HG02759 (cell line): ENCODE measurements around the gene PERM1.
"Not testable (repeated sequence)": the region's sequence is repeated elsewhere in the genome, so short reads cannot be mapped to it uniquely, and the experiment has no call there.

Source experiments
- ATAC-seq: cut with Tn5 transposase; IDR thresholded peaks from one replicate; pipeline ENCODE4 v1.9.1; 2021; ENCODE audit warnings: mild to moderate bottlenecking, moderate library complexity; ENCODE audit not compliant: unreplicated experiment

The PERM1 gene

DNA sequence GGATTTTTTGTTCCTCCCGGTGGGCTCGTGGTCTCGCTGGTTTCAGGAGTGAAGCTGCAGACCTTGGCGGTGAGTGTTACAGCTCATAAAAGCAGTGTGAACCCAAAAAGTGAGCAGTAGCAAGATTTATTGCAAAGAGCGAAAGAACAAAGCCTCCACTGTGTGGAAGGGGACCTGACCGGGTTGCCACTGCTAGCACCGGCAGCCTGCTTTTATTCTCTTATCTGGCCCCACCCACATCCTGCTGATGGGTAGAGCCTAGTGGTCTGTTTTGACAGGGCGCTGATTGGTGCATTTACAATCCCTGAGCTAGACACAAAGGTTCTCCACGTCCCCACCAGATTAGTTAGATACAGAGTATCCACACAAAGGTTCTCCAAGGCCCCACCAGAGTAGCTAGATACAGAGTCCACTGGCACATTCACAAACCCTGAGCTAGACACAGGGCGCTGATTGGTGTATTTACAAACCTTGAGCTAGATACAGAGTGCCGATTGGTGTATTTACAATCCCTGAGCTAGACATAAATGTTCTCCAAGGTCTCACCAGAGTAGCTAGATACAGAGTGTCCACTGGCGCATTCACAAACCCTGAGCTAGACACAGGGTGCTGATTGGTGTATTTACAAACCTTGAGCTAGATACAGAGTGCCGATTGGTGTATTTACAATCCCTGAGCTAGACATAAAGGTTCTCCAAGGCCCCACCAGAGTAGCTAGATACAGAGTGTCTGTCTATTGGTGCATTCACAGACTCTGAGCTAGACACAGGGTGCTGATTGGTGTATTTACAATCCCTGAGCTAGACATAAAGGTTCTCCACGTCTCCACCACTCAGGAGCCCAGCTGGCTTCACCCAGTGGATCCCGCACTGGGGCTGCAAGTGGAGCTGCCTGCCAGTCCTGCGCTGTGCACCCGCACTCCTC lies 35.8 kb upstream of the PERM1 start:
- not testable (repeated sequence) for ATAC-seq

DNA sequence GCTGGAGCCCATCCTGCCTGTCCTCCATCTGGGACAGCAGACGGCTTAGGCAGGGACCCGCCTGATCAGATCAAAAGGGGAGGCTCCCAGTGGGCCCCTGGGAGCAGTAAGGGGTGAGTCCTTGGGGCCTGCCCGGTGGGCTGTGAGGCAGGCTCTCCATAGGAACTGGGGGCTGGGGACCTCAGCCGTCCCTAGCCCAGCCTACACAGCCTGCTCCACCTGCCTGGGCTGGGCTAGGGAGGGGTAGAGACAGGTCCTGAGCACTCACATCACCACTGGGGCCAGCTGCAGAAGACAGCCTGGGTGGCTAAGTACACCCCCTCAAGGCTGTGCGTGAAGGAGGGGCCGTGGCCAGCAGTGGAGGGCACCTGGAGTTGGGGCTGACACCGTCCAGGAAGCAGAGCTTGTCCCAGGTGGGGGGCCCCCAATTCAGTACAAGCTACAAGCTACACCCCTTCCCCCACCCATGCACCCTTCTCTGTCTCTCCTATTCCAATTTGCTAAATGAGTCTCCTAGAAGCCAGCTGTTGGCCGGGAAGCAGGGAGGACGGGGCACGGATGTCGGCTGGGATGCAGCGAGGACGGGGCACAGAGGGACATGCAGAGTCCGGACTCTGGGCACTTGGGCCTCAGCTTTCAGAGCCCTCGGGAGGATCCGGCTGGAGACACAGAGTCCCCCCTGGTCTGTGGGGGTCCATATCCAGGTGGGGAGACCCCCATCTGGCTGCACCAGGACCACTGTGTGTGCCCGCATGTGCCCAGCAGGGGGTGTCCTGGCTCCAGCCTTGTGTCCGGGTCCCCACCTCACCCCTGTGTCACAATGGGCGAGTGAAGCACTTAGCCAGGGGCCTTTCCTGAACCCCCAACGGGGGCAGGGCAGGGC lies 33.1 kb upstream of the PERM1 start:
- ATAC-seq = no peak

DNA sequence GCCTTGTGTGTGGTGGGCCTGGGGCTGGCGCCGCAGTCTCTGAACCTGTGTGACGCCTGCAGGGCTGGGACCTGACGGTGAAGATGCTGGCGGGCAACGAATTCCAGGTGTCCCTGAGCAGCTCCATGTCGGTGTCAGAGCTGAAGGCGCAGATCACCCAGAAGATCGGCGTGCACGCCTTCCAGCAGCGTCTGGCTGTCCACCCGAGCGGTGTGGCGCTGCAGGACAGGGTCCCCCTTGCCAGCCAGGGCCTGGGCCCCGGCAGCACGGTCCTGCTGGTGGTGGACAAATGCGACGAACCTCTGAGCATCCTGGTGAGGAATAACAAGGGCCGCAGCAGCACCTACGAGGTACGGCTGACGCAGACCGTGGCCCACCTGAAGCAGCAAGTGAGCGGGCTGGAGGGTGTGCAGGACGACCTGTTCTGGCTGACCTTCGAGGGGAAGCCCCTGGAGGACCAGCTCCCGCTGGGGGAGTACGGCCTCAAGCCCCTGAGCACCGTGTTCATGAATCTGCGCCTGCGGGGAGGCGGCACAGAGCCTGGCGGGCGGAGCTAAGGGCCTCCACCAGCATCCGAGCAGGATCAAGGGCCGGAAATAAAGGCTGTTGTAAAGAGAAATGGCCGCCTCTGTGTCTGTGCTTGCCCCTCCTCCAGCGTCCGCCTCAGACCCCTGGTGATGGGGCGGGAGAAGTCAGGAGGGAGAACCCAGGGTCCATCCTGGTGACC lies 32.2 kb upstream of the PERM1 start:
- ATAC-seq = no peak

GRCh38 chr1:1013105-1013921 lies 31.4 kb upstream of the PERM1 start, which contains the start of gene ISG15:
TSS of gene ISG15 (plus strand) at chr1:1013497. CDS start at chr1:1013574, 77 bp downstream.
- ATAC-seq = peak; percentile 83

- ATAC-seq = not testable (repeated sequence)
Observed at GRCh38 chr1:1012736-1013104, 30.8 kb upstream of the PERM1 start.

DNA sequence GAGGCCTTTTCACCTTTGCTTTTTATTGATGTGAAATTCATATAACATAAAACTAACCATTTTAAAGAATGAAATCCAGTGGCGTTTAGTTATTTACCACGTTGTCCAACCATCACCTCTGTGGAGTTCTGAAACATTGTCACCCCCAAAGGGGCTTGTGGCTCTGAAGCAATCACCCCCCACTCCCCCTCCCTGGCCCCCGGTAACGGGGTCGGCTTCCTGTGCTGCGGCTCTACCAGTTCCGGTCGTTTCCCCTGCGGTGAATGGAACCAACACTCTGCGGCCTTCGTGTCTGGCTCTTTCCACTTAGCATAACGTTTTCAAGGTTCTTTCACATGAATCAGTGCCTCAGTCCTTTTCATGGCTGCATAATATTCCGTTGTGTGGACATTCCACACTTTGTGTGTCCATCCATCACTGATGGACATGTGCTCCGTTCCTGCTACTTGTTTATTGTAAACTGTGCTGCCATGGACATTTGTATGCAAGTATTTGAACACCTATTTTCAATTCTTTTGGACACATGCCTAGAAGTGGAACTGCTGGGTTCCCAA lies 29.6 kb upstream of the PERM1 start:
- no peak for ATAC-seq

DNA sequence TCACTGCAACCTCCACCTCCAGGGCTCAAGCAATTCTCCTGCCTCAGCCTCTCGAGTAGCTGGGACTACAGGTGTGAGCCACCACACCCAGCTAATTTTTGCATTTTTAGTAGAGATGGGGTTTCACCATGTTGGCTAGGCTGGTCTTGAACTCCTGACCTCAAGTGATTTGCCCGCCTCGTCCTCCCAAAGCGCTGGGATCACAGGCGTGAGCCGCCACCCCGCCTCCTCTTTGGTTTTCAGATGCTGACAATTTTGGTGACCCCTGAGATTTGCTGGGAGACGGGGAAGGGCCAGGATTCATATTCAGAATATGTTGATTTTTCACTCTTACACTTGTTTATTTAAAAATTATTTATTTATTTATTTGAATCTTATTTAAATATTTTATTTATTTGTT lies 28.2 kb upstream of the PERM1 start:
- not testable (repeated sequence) for ATAC-seq

GRCh38 chr1:1006305-1007159 lies 24.6 kb upstream of the PERM1 start:
- ATAC-seq = no peak

- no peak for ATAC-seq
Observed at GRCh38 chr1:1005774-1006304, 23.9 kb upstream of the PERM1 start.

DNA sequence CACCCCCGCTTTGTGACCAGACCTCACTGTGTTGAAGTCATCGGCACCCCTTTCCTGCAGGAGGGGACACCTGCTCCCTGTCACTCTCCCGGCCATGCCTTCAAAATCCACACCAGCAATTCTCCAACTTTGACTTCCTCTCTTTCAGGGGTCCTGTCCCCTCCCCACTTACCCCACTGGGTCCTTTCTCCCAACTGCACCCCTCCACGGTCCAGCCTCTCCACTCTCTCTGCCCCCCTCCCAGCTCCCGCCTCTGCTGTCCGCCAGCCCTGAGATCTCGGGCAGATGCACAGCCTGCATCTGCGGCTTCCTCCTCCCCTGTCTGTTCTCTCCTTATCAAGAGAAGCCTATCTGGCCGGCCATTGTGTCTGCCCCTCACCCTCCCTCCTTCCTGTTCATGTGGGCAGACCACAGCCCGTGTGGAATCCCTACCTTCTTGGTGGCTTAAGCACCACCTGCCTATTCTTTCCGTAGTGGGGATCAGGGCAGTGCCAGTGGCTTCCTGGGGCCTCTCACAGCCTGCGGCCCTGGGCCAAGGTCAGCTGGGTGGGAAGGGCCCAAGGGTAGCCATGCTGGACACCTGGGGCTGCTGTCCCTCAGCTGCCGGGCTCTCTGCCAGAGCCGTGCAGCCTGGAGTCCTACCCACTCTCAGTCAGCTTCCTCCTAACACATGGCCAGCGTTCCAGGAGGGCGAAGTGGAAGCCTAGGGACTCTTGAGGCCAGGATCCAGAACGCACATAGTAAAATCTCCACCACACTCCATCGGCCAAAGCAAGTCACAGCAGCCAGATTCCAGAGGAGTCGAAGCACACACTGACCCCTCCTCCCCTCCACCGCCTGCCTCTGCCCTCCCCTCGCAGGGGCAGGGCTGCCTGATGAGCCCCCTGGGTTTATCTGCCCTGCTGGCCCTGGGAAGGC lies 23.1 kb upstream of the PERM1 start:
- no peak for ATAC-seq

DNA sequence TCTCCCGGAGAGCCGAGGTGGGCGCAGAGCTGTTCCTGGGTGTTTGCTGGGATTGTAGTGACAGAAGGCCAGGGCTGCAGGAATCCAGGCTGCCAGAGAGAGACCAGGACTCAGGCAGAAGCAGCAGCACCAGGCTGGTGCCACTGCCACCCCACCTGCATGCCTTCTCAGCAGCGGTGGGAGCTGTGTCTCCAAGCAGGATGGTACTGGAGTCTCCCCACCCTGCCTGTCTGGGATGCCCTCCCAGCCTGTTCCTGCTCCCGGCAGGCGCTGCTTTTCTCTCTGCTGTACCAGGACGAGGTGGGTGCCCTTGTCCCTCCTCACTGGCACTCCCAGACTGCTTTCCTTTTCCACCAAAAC lies 22.5 kb upstream of the PERM1 start:
- no peak for ATAC-seq

GRCh38 chr1:1003618-1004419 lies 21.9 kb upstream of the PERM1 start:
- ATAC-seq = no peak

- no peak for ATAC-seq
Observed at GRCh38 chr1:1001057-1001783, 19.3 kb upstream of the PERM1 start.

DNA sequence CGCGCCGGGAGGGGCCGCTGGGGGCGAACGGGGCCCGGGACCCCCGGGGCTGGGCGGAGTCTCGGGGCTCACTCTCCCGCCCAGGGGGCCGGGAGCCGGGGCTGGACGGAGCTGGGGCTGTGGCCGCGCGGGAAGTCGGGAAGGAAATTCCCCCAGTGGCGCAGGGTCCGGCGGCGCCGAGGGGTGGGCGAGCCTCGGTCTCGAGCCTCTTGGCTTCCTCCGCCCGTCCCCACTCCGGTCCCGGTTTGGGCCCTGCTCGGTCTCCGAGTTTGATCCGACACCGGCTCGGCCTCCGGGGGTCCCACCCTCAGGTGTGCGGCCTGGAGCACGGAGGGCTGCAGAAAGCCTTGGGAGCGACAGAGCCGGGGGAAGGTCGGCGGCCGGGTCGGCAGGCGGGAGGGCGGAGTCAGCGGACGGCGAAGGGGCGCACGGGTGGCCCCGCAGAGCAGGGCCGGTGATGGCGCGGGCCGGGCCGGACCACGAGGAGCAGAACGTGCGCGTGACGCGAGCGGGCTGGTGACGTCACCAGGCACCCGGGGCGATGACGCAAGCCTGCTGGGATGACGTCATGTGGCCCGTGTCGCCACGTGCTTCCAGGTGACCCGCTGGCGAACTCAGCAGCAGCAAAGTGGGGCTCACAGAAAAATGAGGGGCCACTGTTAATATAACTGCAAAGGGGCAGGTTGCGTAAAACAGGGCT lies 18.6 kb upstream of the PERM1 start:
- peak; percentile 32 for ATAC-seq

- peak; percentile 50 for ATAC-seq
Observed at GRCh38 chr1:999725-1000356, 17.9 kb upstream of the PERM1 start, which contains the start of gene HES4. TSS of gene HES4 (minus strand) at chr1:1000097. CDS start at chr1:999973, 124 bp downstream.
